Colon (tissue), 2 donors: ENCODE data around the gene BAIAP2.

Experiments used
- FAIRE-seq: peaks from 2 replicates; lab custom pipeline; 2012; peaks lifted over from hg19 to GRCh38; lab: Jason Lieb, UNC
- donor health status: control.
- donor health status: control.

BAIAP2 gene, protein sequence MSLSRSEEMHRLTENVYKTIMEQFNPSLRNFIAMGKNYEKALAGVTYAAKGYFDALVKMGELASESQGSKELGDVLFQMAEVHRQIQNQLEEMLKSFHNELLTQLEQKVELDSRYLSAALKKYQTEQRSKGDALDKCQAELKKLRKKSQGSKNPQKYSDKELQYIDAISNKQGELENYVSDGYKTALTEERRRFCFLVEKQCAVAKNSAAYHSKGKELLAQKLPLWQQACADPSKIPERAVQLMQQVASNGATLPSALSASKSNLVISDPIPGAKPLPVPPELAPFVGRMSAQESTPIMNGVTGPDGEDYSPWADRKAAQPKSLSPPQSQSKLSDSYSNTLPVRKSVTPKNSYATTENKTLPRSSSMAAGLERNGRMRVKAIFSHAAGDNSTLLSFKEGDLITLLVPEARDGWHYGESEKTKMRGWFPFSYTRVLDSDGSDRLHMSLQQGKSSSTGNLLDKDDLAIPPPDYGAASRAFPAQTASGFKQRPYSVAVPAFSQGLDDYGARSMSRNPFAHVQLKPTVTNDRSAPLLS

DNA sequence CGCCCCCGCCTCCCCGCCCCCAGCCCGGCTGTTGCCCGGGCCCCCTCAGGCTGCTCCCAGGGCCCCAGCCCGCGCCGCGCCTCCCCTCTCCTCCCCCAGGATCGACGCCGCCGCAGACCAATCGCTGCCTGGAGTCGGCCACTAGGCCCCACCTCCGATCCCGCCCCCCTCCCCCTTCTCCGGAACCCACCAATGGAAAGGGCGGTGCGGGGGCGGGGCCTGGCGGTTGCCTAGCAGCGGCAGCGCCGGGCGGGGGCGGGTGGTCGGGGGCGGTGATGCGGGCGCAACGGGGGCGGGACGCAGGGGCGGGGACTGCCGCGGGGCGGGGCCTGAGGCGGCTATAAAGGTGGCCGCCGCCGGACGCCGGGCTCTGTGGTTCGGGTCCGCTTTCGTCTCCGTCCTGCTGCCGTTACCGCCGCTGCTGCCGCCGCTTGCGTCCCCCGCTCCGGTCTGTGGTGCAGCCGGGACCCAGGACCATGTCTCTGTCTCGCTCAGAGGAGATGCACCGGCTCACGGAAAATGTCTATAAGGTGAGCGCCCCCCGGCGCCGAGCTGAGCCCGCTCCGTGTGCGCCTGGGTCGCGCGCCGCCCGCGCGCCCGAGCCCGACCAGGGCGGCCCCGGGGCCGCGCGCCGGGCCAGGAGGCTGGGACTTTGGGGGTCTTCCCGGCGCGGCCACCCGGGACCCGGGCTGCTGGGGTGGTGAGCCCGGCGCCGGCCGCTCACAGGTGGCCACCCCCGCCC lies at the start of gene BAIAP2:
Gene BAIAP2 (plus strand): TSS at position 373 of the 742 bp plus-strand sequence. CDS start 104 bp downstream, at position 477.
- no peak for FAIRE-seq

DNA sequence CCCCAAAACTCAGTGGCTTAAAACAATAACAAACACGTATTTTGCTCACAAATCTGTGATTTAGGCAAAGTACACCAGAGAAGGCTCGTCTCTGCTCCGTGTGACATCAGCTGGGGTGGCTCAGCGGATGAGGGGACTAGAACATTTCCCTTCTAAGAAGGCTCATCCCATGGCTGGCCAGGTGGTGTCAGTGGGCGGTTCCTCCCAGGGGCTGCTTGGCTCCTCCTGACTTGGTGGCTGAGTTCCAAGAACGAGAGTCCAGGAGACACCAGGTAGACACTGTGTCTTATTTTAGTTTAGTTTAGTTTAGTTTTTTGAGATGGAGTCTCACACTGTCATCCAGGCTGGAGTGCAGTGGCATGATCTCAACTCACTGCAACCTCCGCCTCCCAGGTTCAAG lies 48.9 kb upstream of the BAIAP2 start:
- no peak for FAIRE-seq

DNA sequence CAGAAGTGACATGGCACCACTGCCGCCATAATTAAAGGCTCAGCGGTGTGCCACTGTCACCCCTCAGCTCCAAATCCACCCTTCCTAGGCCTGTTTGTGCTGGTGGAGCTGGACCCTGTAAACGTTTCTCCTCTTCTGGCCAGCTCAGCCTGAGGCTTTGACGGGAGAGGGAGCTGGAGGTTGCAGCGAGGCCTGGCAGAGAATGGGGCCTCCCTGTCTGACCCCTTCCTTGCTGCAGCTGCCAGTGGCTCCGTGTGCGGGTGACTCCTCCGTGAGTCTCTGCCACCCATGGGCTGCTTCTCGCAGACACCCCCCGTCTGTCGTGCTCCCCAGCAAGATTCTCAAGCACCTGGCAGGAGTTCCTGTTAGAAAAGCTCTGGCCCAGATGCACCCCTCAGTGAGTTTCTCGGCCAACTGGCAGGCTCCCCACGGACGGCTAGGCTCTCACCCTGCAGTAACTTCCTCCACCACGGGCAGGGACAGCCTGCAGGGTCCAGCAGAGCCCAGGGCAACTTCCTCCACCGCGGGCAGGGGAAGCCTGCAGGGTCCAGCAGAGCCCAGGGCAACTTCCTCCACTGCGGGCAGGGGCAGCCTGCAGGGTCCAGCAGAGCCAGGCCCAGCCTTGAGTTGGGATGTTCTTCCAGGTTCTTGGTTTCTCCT lies 48.0 kb upstream of the BAIAP2 start:
- FAIRE-seq, result no peak

DNA sequence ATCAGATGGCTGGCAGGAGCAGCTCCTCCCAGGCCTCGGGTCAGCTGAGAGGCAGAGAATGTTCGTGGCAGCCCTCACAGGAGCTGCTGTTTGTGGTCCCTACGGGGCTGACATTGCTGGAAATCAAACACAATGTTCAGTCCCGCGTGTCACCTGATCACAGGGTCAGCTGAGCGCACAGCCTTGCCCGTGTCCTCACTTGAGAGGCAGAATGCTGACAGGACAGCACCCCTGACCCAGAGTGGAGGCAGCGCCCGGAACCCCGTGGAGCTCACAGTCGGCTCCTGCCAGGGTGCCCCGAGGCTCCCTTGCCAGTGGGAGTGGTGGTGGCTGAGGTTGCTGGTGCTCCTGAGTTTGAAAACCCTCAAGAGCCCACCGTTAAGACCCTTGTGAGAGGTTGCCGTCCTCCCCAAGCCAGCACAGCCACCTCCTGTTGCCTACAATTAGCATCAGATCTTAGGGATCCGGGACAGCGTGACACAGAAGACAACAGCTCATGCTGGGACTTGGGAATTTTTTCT lies 47.0 kb upstream of the BAIAP2 start:
- FAIRE-seq, result no peak

DNA sequence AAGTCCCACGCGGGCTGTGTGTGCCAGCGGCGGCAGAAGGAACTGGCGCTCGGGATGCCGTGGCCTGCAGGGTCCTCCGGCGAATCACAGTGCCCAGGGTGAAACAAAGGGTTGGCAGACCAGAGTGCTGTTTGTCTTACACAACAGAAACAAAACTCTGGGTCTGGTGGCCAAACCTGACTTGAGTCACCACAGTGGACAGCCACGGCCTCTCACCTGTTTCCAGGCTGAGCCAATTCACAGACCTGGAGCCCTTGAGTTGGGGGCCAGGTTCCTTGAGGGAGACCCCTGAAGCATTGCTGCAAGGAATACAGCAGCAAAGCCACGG lies 45.4 kb upstream of the BAIAP2 start:
- no peak for FAIRE-seq

DNA sequence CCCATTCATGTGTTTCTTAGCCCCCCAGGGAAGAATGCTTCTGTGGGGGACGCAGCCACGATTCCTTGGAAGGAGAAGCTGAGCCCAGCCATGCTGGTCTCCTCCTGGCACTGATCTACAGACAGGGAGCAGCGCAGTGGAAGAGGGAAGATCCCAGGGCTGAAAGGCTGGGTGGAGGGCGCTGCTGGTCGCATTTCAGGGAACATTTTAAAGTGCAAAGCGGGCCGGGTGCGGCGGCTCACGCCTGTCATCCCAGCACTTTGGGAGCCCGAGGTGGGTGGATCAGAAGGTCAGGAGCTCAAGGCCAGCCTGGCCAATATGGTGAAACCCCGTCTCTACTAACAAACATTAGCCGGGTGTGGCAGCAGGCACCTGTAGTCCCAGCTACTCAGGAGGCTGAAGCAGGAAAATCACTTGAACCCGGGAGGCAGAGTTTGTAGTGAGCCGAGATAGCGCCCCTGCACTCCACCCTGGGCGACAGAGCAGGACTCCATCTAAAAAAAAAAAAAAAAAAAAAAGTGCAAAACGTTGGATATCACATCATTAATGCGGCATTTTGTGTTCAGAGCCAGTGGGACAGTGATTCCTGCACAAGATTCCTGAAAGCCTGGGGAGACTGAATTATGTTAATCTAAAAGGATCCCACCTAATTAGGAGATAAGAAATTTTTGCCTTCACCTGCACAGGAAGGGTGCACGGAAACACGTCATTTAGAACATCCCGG lies 43.9 kb upstream of the BAIAP2 start:
- no peak for FAIRE-seq

DNA sequence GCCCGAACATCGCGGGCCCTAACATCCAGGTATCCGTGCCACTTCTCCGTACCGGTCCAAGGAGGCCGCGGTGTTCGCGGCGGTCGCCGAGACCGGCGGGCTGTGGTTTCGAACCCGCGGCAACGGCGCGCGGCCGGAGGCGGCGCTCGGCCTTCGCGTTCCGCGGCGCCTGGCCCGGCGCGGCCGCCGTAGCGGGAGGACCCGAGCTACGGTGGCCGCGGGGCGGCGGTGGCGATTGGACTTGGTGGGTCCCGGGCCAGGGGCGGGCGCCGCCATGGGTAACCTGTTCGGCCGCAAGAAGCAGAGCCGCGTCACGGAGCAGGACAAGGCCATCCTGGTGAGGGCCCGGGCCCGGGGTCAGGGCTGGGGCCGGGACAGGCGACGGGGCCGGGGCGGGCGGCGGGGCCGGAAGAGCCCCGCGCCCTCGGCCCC lies 43.3 kb upstream of the BAIAP2 start, which contains the start of gene CHMP6:
Gene CHMP6 (plus strand): TSS at position 197 of the 432 bp plus-strand sequence. CDS start 78 bp downstream, at position 275.
- no peak for FAIRE-seq

DNA sequence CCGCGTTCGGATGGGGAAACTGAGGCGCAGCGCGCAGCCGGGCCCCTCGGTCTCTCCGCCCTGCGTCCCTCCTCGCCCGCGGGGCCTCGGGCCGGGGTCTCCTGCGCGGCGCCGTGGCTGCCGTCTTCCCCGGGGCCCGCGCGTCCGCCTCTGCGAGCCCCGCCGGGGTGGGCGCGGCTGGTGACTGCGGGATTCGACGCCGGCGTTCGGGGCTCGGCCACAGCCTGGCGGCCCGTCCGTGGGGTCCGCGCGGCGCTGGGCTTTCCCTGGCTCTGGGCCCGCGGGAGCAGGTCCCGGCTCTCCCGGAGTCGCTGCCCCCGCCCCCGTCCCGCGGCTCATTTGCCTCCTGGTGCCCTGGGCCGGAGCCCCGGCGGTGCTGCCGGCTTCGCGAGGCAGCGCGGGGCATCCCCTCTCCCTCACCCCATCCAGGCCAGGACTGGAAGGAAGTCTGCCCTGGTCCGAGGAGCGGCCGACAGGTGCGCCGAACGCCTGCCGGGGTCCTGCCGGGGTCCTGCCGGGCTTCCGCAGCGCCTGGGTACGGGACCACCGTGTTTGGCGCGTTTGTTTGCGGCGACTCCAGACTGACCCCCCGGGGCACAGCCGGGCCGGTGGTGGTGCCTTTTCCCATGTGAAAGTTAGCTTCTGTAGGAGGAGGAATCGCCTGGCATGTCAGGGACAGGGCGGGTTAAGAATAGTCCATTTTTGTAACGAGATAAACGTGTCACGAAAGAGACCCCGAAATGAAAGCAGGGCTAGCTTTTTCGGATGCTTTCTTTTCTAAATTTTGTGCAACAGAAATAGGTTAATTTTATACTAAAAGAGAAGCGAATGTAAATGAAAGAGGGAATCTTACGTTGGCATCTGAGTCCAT lies 42.6 kb upstream of the BAIAP2 start:
- no peak for FAIRE-seq

DNA sequence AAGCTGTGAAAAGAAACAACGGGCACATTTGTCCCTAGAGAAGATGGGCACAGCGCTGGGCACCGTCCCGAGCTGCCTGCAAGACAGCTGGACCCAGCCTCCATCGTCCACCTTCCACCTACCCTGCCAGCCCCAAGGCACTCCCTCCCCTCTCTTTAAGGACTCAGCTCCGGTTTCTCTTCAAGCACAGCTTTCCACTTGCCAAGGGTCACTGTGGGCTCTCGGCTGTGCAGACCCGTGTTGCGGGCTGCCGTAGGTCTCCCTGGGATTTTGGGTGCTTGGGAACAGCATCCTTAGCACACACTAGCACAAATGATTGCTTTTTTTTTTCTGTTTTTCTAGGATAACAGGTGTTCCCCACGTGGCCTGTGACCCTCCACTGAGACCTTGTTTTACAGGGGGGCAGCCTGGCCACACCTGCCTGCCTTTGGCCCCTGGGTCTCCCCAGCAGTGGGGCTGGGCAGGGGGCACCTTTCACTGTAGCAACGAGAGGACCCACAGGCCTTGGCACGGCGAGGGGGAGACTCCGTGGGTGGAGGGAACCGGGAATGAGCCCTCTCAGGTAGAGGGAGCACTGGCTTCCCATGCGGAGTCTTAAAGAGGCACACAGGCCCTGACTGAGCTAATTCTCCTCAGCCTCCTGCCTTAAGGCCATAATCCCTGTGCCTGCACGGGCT lies 41.9 kb upstream of the BAIAP2 start:
- no peak for FAIRE-seq

DNA sequence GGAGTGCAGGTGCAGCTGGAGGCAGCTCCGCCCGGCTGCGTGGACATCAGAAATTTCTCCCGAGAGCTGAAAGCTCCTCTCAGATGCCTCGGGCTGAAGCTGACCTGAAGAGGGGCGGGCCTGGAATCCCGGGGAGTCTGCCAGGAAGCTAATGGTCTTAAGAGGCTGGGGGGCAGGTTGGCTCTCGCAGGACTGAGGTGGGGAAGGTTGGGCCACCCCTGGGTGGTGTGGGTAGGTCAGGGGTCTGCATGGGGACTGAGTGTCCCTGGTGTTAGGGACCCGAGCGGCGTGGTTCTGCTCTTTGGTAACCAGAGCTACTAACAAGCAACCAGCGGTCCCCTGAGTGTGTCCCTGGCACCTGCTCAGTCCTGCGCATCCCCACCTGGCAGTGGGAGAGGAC lies 39.8 kb upstream of the BAIAP2 start:
- FAIRE-seq, result no peak

DNA sequence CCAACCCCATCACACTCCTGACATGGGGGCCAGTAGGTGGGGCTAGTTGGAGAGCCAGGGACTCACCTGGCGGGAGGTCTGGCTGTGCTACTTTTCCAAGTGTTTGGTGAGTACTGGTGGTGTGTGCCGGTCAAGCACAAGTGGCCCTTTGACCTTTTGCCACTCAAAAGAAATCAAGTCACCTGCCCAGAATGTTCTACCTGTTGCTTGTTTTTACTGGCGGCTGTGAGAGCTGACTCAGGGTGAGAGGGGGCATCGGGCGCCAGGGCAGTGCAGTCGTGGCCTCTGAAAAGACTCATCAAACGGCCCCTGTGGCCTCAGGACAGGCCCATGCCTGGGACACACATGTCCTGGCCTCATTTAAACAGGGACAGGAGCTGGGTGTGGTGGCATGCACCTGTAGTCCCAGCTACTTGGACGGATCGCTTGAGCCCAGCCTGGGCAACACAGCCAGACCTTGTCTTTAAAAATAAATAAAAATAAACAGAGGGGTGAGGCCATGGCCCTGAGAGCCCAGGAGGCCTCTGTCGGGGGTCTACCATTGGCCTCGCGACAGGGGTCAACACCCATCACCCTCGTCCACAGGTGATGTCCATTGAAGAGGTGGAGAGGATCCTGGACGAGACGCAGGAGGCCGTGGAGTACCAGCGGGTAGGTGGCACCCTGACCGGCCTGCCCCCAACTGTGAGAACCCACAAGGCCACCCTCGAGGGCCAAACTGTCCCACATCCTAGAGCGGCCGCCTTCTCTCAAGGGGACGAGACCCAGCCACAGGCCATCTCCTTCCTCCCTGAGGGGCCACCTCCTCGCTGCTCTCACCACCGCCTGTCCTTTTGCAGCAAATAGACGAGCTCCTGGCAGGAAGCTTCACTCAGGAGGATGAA lies 38.3 kb upstream of the BAIAP2 start:
- no peak for FAIRE-seq

DNA sequence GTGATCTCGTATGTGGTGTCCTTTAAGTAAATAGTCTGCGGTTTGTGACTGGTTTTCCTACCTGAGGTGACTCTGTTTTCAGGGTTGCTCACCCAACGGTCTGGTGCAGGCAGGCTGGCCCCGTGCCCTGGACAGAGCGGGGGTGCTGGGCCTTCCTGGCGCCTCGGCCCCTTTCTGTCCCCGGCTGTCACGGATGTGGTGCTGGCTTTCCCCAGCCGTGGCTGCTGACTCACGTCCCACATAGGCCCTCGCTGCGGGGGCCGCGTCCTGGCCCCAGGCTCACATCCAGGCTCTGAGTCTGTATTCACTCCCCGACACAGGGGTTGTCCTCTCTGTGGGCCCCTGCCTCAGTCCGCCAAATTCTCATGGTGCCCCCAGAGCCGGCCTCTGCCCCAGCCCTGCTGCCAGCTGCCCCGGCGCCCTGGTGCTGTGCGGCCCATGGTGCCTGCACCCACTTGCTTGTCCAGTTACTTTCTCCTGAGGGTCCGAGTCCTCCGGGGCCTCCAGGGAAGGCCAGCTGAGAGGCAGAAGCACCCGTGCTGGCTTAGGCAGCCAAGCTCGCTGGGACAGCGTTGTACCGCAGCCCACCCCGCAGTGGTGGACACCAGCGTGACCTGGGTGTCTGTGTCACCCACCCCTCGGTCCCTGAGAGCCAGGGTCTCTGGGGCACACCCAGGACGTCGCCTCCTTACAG lies 37.4 kb upstream of the BAIAP2 start:
- no peak for FAIRE-seq

DNA sequence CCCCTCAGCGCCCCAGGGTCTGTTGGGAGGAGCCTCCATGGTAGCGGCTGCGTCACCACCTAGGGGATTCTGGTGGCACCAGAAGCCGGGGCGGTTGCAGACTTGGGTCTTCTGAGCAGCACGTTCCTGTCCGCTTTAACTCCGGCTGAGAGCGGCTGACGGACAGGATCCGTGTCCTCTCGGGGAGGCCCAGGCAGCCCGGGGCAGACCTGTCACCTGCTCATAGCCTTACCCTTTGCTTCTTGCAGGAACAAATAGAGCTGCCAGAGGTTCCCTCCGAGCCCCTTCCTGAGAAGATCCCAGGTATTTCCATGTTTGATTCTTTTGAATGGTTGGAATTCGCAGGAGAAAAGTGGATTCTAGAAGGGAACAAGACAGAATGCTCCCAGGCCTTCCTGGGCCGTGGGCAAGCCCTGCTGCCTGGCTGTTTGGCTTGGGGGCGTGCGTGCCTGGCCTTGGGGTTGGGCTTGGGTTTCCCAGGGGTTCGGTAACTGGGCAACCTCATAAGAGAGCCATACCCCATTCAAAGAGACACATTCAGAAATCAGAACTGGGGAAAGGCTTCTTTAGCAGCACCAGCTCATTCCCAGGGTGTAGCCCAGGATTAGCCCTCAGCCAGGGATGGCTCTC lies 36.7 kb upstream of the BAIAP2 start:
- FAIRE-seq, result no peak

DNA sequence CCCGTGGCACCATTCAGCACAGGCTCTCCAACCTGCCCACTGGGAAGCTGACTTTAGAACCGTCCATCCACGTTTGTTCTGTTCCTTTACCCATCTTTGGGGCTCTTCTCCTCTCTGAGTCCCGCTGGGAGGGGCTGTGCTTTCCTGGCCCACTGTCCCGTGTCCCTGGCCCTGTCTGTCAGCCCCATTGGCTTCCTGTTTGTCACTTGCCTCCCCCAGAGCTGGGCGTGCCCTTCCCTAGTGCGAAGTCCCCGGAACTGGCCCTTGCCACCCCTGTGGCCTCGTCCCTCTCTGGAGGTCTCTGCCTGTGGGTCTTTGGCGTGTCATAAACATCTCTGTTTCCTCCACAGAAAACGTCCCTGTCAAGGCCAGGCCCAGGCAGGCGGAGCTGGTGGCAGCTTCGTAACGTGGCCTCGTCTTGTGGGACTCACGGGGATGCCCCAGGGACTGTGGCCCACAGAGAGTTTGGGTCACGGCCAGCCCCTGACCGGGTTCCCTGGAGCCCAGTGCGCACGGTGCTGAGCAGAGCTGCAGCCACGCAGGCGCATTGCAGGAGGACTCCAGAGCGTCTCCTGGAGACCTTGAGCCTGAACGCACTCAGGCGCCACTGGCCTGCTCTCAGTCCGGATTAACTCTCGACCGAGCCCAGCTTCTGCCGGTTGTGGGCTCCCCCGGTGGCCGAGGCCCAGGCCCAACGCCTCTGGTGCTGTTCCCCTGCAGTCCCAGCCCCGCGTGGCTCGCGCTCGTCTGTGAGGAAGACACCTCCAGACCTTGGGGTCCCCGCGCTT lies 36.0 kb upstream of the BAIAP2 start:
- no peak for FAIRE-seq

DNA sequence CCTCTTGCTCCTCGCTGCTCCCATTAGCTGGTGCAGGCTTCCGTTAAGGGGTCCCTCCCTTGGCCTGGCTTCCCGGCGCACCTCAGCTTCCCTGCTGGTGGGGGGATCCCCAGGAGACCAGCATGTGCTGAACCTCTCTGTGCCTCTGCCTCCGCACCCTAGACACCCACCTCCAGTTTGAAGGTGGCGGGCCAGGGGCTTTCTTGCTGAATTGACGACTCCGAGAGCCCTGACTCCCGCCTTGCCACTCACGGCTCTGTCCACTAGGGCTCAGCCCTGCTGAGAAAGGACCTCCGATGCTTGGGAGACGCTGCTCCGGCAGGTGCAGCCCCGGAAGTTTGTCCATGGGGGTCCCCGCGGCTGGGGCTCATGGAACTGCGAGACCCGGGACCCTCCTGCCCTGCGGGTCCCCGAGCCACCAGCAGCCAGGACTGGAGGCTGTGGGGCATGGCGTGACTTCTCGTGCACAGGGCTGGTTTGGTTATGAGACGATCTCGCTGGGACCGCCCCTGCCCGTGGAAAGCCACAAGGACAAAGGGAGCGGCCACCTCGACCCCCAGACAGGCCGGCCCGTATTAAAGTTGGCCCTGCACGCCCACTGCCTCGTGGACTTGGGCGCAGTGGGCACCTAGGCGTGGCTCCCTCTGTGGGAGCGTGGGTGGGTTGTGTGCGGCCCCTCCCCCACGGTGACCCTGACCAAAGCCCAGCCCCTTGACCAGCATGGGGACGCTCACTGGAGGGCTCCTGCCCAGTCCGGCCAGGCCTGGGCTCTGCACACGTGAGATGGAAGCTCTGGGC lies 35.2 kb upstream of the BAIAP2 start:
- FAIRE-seq, result no peak

DNA sequence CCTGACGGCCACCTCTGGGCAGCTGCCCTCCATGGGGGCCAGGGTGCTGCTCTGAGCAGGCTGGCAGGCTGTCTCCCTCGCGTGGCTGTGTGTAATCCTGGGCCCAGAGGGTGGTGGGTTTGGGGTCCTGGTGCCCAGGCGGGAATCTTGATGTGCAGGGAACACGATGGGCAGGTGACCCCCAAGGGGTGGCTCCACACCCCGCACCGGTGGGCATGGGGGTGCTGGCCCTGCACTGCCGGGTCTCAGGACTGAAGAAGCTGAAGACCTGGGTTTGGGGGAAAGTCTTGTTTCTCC lies 34.7 kb upstream of the BAIAP2 start:
- no peak for FAIRE-seq
